ENCODE measurements around the gene ABAT. TPM values are rescaled to one million over a fixed set of nuclear protein-coding genes. Genes with fewer than 3 reads are reported as not detected.

ABAT gene
- polyA plus RNA-seq, 2 of the 4 experiments (the other 2 are of a cell fraction) = 0.68 to 1.2 TPM

GRCh38 chr16:8721336-8722024 lies 47.1 kb downstream of the ABAT start (continued):
- TF ChIP-seq, protein P1, sequence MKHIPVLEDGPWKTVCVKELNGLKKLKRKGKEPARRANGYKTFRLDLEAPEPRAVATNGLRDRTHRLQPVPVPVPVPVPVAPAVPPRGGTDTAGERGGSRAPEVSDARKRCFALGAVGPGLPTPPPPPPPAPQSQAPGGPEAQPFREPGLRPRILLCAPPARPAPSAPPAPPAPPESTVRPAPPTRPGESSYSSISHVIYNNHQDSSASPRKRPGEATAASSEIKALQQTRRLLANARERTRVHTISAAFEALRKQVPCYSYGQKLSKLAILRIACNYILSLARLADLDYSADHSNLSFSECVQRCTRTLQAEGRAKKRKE (CRISPR knock-in tag; IDR thresholded peaks at IDR 0.05; ENCODE audit: low read depth) = no peak
- TF ChIP-seq FOXS1 (CRISPR knock-in tag; IDR thresholded peaks at IDR 0.05) (no peak), ZFP36 (IDR thresholded peaks at IDR 0.05; ENCODE audit: borderline replicate concordance, partially characterized antibody) (no peak)

- Histone ChIP-seq H3K4me2 (no peak overlapping the region), H3K27ac (no peak overlapping the region), H3K4me3 (no peak overlapping the region), H3K9me3 (0 out of 3 replicates have a peak, but pooled peaks cover 3% of the 10 kb centered on the region), H3K4me1 (no peaks in the 10 kb centered on the region)
- CTCF ChIA-PET = no interaction called here
- DNase-seq (ENCODE audit: low read depth in 1 of 2, low spot score in 1 of 2) (no peak), ATAC-seq (no peak), FAIRE-seq (no peak)
- POLR2A ChIA-PET = no interaction called here
- TF ChIP-seq FOSB (CRISPR knock-in tag; IDR thresholded peaks at IDR 0.05) (no peak), NR3C1 (IDR thresholded peaks at IDR 0.05) (no peak), CHD2 (IDR thresholded peaks at IDR 0.05; ENCODE audit: low read length, partially characterized antibody) (no peak), FOSL2 (IDR thresholded peaks at IDR 0.05) (no peak), FOSL2 (CRISPR knock-in tag; IDR thresholded peaks at IDR 0.05) (no peak), JUN (IDR thresholded peaks at IDR 0.05) (no peak), EP300 (IDR thresholded peaks at IDR 0.05) (no peak), MAFK (IDR thresholded peaks at IDR 0.05; ENCODE audit: partially characterized antibody) (no peak), HDAC2 (IDR thresholded peaks at IDR 0.05) (no peak), RCOR1 (IDR thresholded peaks at IDR 0.05; ENCODE audit: low read depth, low read length) (no peak), HOXB5 (CRISPR knock-in tag; IDR thresholded peaks at IDR 0.05) (no peak), ZNF302 (CRISPR knock-in tag; IDR thresholded peaks at IDR 0.05) (no peak)
- TF ChIP-seq, protein P2, sequence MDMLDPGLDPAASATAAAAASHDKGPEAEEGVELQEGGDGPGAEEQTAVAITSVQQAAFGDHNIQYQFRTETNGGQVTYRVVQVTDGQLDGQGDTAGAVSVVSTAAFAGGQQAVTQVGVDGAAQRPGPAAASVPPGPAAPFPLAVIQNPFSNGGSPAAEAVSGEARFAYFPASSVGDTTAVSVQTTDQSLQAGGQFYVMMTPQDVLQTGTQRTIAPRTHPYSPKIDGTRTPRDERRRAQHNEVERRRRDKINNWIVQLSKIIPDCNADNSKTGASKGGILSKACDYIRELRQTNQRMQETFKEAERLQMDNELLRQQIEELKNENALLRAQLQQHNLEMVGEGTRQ (IDR thresholded peaks at IDR 0.05) = no peak
- WGBS (ENCODE audit: missing lambda C conversion rate) = 88% methylated on average over 4 of the region's 4 CpGs
Measured at GRCh38 chr16:8722025-8722348, 47.6 kb downstream of the ABAT start.

GRCh38 chr16:8725513-8726178 lies 51.2 kb downstream of the ABAT start:
- POLR2A ChIA-PET = no interaction called here
- CTCF ChIA-PET = no interaction called here
- Histone ChIP-seq H3K4me2 (no peak overlapping the region), H3K27ac (no peak overlapping the region), H3K4me3 (no peak overlapping the region), H3K4me1 (no peaks in the 10 kb centered on the region), H3K9me3 (no peaks in the 10 kb centered on the region)
- WGBS (ENCODE audit: missing lambda C conversion rate) = 38% methylated on average over 6 of the region's 7 CpGs
- no peak for FAIRE-seq
- no peak for ATAC-seq
- DNase-seq (ENCODE audit: low read depth in 1 of 2, low spot score in 1 of 2) = no peak
- no peak for TF ChIP-seq CBX2 (IDR thresholded peaks at IDR 0.05; ENCODE audit: borderline replicate concordance, low read depth)
- TF ChIP-seq ZFP36 (IDR thresholded peaks at IDR 0.05; ENCODE audit: borderline replicate concordance, partially characterized antibody) = no peak
- no peak for TF ChIP-seq HMGXB4 (CRISPR knock-in tag; IDR thresholded peaks at IDR 0.05; ENCODE audit: borderline replicate concordance)
- TF ChIP-seq RFX5 (IDR thresholded peaks at IDR 0.05) = no peak
- no peak for TF ChIP-seq RCOR1 (IDR thresholded peaks at IDR 0.05; ENCODE audit: low read depth, low read length)
- no peak for TF ChIP-seq FOSL2 (IDR thresholded peaks at IDR 0.05)
- no peak for TF ChIP-seq FOSL2 (CRISPR knock-in tag; IDR thresholded peaks at IDR 0.05)
- TF ChIP-seq, protein P3, sequence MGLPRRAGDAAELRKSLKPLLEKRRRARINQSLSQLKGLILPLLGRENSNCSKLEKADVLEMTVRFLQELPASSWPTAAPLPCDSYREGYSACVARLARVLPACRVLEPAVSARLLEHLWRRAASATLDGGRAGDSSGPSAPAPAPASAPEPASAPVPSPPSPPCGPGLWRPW (IDR thresholded peaks at IDR 0.05) = no peak
- no peak for TF ChIP-seq FOSB (CRISPR knock-in tag; IDR thresholded peaks at IDR 0.05)
- TF ChIP-seq, protein P4, sequence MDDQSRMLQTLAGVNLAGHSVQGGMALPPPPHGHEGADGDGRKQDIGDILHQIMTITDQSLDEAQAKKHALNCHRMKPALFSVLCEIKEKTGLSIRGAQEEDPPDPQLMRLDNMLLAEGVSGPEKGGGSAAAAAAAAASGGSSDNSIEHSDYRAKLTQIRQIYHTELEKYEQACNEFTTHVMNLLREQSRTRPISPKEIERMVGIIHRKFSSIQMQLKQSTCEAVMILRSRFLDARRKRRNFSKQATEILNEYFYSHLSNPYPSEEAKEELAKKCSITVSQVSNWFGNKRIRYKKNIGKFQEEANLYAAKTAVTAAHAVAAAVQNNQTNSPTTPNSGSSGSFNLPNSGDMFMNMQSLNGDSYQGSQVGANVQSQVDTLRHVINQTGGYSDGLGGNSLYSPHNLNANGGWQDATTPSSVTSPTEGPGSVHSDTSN (IDR thresholded peaks at IDR 0.05) = no peak
- no peak for TF ChIP-seq HOXA7 (CRISPR knock-in tag; IDR thresholded peaks at IDR 0.05)
- TF ChIP-seq NPAS2 (CRISPR knock-in tag; IDR thresholded peaks at IDR 0.05; ENCODE audit: borderline replicate concordance) = no peak
- TF ChIP-seq, protein P2 (IDR thresholded peaks at IDR 0.05) = no peak
- no peak for TF ChIP-seq ELK1 (IDR thresholded peaks at IDR 0.05; ENCODE audit: low read depth, low read length)
- TF ChIP-seq BCL3 (IDR thresholded peaks at IDR 0.05) = no peak
- TF ChIP-seq ZSCAN20 (CRISPR knock-in tag; IDR thresholded peaks at IDR 0.05) = no peak
